WI38 (cell line): Measurements from ENCODE around the gene NAPG.
"Not testable (repeated sequence)": the region's sequence is repeated elsewhere in the genome, so short reads cannot be mapped to it uniquely, and the experiment has no call there.

Source experiments
- H3K4me3 ChIP-seq: 2 replicates; pipeline ENCODE4 v1.5.1; 2011; ENCODE audit warnings: low read depth, mild to moderate bottlenecking, control low read depth, low read length
- CTCF ChIP-seq: IDR thresholded peaks from 2 replicates; pipeline ENCODE4 v1.5.1; 2012; ENCODE audit warnings: low read depth, mild to moderate bottlenecking, control low read depth, low read length

The NAPG gene

GRCh38 chr18:10530852-10531251 is 5.0 kb downstream of the NAPG start:
- TF ChIP-seq CTCF = no peak
- no peak overlapping the region for H3K4me3 ChIP-seq

- no peak for TF ChIP-seq CTCF
- H3K4me3 ChIP-seq = no peak overlapping the region
These were observed 7.3 kb downstream of the NAPG start for GRCh38 chr18:10533111-10533510.

GRCh38 chr18:10536280-10536679 is 10.5 kb downstream of the NAPG start:
- H3K4me3 ChIP-seq = no peak overlapping the region
- TF ChIP-seq CTCF = no peak

GRCh38 chr18:10537765-10538164 is 11.9 kb downstream of the NAPG start:
- no peak for TF ChIP-seq CTCF
- no peak overlapping the region for H3K4me3 ChIP-seq

- not testable (repeated sequence) for H3K4me3 ChIP-seq
These were observed 13.3 kb downstream of the NAPG start for GRCh38 chr18:10539124-10539523.

DNA sequence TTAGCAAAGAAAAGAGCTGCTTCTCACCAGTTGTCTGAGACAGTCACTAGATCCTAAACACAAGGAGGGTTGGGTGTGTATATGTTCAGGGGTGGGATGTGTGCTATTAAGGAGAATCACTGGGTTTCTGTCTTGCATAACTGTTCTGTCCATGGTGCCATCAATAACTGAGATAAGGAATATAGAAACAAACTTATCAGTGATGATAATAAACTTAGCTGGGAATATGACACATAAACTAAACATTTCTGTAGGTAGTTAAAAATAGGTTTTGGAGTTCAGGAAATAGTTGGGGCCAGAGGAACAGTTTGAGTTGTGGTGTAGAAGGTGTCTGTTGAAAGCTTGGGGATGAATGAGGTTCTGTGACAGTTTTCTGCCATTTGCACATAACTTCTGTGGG is 17.4 kb downstream of the NAPG start:
- H3K4me3 ChIP-seq = no peak overlapping the region
- no peak for TF ChIP-seq CTCF

DNA sequence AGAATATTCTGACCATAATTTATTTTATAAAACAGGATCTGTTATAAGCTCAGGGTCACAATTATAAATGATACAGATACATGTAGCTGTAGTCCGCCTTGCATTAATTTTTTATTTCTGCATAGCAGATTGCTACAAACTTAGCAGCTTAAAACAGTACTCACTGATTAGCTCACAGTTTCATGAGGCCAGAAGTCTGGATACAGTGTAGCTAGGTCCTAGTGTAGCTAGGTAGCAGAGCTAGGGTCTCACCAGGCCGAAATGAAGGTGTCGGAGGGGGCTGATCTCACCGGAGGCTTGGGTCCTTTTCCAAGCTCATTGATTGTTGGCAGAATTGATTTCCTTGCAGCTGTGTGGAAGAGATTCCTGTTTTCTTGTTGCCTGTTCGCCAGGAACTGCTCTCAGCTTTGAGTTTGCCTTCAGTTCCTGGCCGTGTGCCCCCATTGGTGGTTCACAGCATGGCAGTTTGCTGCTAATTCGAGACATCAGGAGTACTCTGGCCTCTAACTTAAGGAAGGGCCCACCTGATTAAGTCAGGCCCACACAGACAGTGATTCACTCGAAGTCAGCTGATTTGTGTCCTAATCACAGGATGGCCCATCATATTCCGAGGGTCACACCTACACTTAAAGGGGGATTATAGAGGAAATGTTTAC is 18.4 kb downstream of the NAPG start:
- no peak for TF ChIP-seq CTCF
- H3K4me3 ChIP-seq = no peak overlapping the region
